Sigmoid colon (tissue), 4 donors: ENCODE measurements around the gene SLAMF9.

Experiments
- CTCF ChIP-seq, 4 experiments: fragments of 450-650 bp in 3 of 4; fragments of 200-600 bp in 1 of 4; IDR thresholded peaks; one replicate each; pipeline ENCODE4 v1.5.1; 2016 to 2019; ENCODE audit warnings: antibody characterized with exemption in 4 of 4, mild to moderate bottlenecking in 3 of 4, moderate library complexity in 2 of 4
- EP300 ChIP-seq, 4 donors: sonication (generic); formaldehyde crosslinking; IDR thresholded peaks; one replicate each; pipeline ENCODE4 v1.6.1; 2017; ENCODE audit warnings: antibody characterized with exemption in 4 of 4
- POLR2A ChIP-seq, 2 donors: fragments of 450-650 bp; IDR thresholded peaks; one replicate each; pipeline ENCODE4 v1.6.1; 2016; ENCODE audit warnings: antibody characterized with exemption in 2 of 2, mild to moderate bottlenecking in 2 of 2, moderate library complexity in 2 of 2
- POLR2AphosphoS5 ChIP-seq, 4 donors: sonication (generic); formaldehyde crosslinking; IDR thresholded peaks; one replicate each; pipeline ENCODE4 v1.6.1; 2017; ENCODE audit warnings: antibody characterized with exemption in 4 of 4

- TF ChIP-seq CTCF (IDR thresholded peaks at IDR 0.05) (no peak), POLR2AphosphoS5 (IDR thresholded peaks at IDR 0.05) (no peak), POLR2A (IDR thresholded peaks at IDR 0.05) (no peak), EP300 (IDR thresholded peaks at IDR 0.05) (no peak)
These were observed 45.2 kb upstream of the SLAMF9 start for GRCh38 chr1:159999204-159999603.
